Astrocyte (in vitro differentiated cells and primary cell): ENCODE results near the gene TMEM203.

ENCODE experiments used
- EZH2 ChIP-seq: IDR thresholded peaks from 2 replicates; pipeline ENCODE4 v1.6.1; 2012; ENCODE audit warnings: mild to moderate bottlenecking, low read length, inconsistent platforms; ENCODE audit not compliant: insufficient read depth
- TF ChIP-seq, protein P1 (sequence below): IDR thresholded peaks from 2 replicates; pipeline ENCODE4 v1.5.1; 2011; ENCODE audit warnings: low read depth, mild to moderate bottlenecking, inconsistent platforms, low read length, moderate library complexity; ENCODE audit not compliant: insufficient read depth

DNA sequence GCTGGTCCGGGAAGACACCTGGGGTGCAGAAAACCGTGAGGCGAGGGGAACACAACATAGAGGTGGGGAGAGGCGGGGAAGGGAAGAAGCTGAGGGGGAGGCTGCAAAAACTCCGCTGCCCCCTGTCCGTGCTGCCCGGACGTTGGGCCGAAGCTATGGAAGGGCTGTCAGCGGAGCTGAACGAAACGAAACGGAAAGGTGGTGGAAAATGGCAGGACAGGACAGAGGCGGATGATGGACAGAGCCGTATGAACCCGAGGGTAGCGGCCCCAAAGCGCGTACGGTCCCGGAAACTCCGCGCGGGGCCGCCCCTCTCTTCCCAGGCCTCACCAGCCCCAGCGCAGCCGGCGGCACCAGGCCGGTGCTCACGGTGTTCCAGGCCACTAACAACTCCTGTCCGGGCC lies 17.4 kb downstream of the TMEM203 start:
- no peak for TF ChIP-seq EZH2
- TF ChIP-seq, protein P1, sequence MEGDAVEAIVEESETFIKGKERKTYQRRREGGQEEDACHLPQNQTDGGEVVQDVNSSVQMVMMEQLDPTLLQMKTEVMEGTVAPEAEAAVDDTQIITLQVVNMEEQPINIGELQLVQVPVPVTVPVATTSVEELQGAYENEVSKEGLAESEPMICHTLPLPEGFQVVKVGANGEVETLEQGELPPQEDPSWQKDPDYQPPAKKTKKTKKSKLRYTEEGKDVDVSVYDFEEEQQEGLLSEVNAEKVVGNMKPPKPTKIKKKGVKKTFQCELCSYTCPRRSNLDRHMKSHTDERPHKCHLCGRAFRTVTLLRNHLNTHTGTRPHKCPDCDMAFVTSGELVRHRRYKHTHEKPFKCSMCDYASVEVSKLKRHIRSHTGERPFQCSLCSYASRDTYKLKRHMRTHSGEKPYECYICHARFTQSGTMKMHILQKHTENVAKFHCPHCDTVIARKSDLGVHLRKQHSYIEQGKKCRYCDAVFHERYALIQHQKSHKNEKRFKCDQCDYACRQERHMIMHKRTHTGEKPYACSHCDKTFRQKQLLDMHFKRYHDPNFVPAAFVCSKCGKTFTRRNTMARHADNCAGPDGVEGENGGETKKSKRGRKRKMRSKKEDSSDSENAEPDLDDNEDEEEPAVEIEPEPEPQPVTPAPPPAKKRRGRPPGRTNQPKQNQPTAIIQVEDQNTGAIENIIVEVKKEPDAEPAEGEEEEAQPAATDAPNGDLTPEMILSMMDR = no peak
